Measurements from ENCODE around the gene MACROD2. TPM values are rescaled to one million over a fixed set of nuclear protein-coding genes. Genes with fewer than 3 reads are reported as not detected.

Gene MACROD2
- total and polyA plus RNA-seq, 9 donors: 3.7 to 25.5 (median 7.8) TPM

- H3K4me3 ChIP-seq: no peak overlapping the region
- H3K4me1 ChIP-seq (ENCODE audit: insufficient read depth): no peaks in the 10 kb centered on the region
- H3K36me3 ChIP-seq: no peaks in the 10 kb centered on the region
- no peaks in the 10 kb centered on the region for H3K9me3 ChIP-seq
- no peak overlapping the region for H3K27ac ChIP-seq
- WGBS, 3 donors: 84 to 92% (median 91%) methylated on average over 2 of the region's 2 CpGs
- H3K27me3 ChIP-seq: no peaks in the 10 kb centered on the region
- no peak for TF ChIP-seq POLR2A (IDR thresholded peaks at IDR 0.05)
- no peak for TF ChIP-seq CTCF (IDR thresholded peaks at IDR 0.05)
- no peak for TF ChIP-seq EP300 (IDR thresholded peaks at IDR 0.05)
- intact Hi-C loops (cut with DNase I): no loop called here
- DNase-seq: no peak
These were observed 2019.1 kb downstream of the MACROD2 start for GRCh38 chr20:16014436-16014835.

- H3K4me1 ChIP-seq (ENCODE audit: insufficient read depth): no peaks in the 10 kb centered on the region
- intact Hi-C loops (cut with DNase I): no loop called here
- no peak for TF ChIP-seq EP300 (IDR thresholded peaks at IDR 0.05)
- TF ChIP-seq POLR2A (IDR thresholded peaks at IDR 0.05): no peak
- no peak for TF ChIP-seq CTCF (IDR thresholded peaks at IDR 0.05)
- H3K27me3 ChIP-seq: no peaks in the 10 kb centered on the region
- no peak overlapping the region for H3K4me3 ChIP-seq
- no peak for DNase-seq
- H3K9me3 ChIP-seq: no peaks in the 10 kb centered on the region
- WGBS, 3 donors: 86 to 90% (median 86%) methylated on average over 1 of the region's 1 CpG
- H3K36me3 ChIP-seq: no peaks in the 10 kb centered on the region
- no peak overlapping the region for H3K27ac ChIP-seq
These were observed 2022.3 kb downstream of the MACROD2 start for GRCh38 chr20:16017656-16018055.

- Histone ChIP-seq H3K4me3 (no peak overlapping the region), H3K36me3 (no peaks in the 10 kb centered on the region), H3K27me3 (no peaks in the 10 kb centered on the region), H3K4me1 (ENCODE audit: insufficient read depth) (no peaks in the 10 kb centered on the region), H3K27ac (no peak overlapping the region), H3K9me3 (no peaks in the 10 kb centered on the region)
- no peak for TF ChIP-seq POLR2A (IDR thresholded peaks at IDR 0.05)
- no peak for TF ChIP-seq CTCF (IDR thresholded peaks at IDR 0.05)
- DNase-seq: no peak
- intact Hi-C loops (cut with DNase I): no loop called here
These were observed 2023.6 kb downstream of the MACROD2 start for GRCh38 chr20:16018881-16019280.

- 54 to 60% (median 56%) methylated on average over 3 of the region's 3 CpGs for WGBS, 3 donors
- H3K27ac ChIP-seq: no peak overlapping the region
- H3K4me3 ChIP-seq: no peak overlapping the region
- intact Hi-C loops (cut with DNase I): no loop called here
- no peaks in the 10 kb centered on the region for H3K4me1 ChIP-seq (ENCODE audit: insufficient read depth)
- no peak for TF ChIP-seq EP300 (IDR thresholded peaks at IDR 0.05)
- no peak for TF ChIP-seq CTCF (IDR thresholded peaks at IDR 0.05)
- no peak for TF ChIP-seq POLR2A (IDR thresholded peaks at IDR 0.05)
- no peaks in the 10 kb centered on the region for H3K9me3 ChIP-seq
- DNase-seq: no peak
- H3K36me3 ChIP-seq: no peaks in the 10 kb centered on the region
- H3K27me3 ChIP-seq: no peaks in the 10 kb centered on the region
These were observed 2025.7 kb downstream of the MACROD2 start for GRCh38 chr20:16020971-16021370.

- Histone ChIP-seq H3K4me3 (no peak overlapping the region), H3K27me3 (no peaks in the 10 kb centered on the region), H3K27ac (no peak overlapping the region), H3K9me3 (no peaks in the 10 kb centered on the region), H3K4me1 (ENCODE audit: insufficient read depth) (no peaks in the 10 kb centered on the region), H3K36me3 (no peaks in the 10 kb centered on the region)
- TF ChIP-seq POLR2A (IDR thresholded peaks at IDR 0.05) (no peak), CTCF (IDR thresholded peaks at IDR 0.05) (no peak), EP300 (IDR thresholded peaks at IDR 0.05) (no peak)
- WGBS, 3 donors: 13 to 48% (median 22%) methylated on average over 1 of the region's 1 CpG
- no peak for DNase-seq
- intact Hi-C loops (cut with DNase I): no loop called here
These were observed 2029.8 kb downstream of the MACROD2 start for GRCh38 chr20:16025084-16025483.

Measured in ovary (tissue), 9 donors.